SIG-M5 (cell line): Measurements from ENCODE around the gene DDX50.
A peak's percentile ranks its signal among the peaks of the same experiment; 100 is the strongest.
"Not testable (repeated sequence)": the region's sequence is repeated elsewhere in the genome, so short reads cannot be mapped to it uniquely, and the experiment has no call there.

ENCODE experiments used
- DNase-seq: peaks from one replicate; lab custom pipeline; 2025; lab: John Stamatoyannopoulos, UW

The DDX50 gene

DNA sequence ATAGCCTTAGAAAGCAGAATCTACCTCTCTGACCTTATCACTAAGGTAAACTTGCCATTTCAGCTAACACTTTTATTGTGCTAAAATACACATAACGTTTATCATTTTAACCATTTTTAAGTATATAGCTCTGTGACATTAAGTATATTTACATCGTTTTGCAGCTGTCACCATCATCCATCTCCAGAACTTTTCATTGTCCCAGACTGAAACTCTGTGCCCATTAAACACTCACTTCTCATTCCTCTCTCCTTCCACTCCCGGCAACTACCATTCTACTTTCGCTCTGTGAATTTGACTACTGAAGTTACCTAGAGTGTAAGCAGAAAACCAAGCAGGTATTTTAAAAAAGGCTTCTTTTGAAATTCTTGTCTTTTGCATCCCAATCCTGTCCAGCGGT, 1.3 kb downstream of the DDX50 start:
- no peak for DNase-seq

DNA sequence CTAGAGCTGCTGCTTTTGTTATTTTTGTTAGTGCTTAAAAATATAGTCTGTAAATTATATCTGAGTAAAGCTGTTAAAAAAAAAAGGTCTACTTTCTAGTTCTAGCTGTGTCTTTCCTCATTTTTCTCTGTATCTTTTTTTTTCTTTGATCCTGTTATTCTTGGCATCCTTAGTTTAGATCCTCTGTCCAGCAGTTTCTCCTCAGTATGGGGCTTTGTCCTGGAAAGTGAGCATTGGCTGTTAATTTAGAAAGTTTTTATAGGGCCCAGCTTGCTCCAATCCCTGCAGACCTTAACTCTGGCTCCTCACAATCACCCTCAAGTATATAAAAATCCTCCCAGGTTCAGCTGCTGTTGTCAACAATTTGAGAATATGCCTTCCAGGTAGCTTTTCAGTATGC, 23.5 kb downstream of the DDX50 start:
- DNase-seq, result no peak

DNA sequence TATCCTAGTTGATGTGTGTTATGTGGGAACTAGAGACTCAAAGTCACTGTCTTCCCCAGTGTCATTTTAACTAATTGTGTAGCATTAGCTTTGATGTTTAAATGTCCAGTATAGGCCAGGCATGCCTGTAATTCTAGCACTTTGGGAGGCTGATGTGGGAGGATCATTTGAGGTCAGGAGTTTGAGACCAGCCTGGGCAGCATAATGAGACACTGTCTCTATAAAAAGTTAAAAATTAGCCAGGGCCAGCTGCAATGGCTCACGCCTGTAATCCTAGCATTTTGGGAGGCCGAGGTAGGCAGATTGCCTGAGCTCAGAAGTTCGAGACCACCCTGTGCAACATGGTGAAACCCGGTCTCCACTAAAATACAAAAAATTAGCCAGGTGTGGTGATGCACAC, 24.4 kb downstream of the DDX50 start:
- DNase-seq, result no peak

DNA sequence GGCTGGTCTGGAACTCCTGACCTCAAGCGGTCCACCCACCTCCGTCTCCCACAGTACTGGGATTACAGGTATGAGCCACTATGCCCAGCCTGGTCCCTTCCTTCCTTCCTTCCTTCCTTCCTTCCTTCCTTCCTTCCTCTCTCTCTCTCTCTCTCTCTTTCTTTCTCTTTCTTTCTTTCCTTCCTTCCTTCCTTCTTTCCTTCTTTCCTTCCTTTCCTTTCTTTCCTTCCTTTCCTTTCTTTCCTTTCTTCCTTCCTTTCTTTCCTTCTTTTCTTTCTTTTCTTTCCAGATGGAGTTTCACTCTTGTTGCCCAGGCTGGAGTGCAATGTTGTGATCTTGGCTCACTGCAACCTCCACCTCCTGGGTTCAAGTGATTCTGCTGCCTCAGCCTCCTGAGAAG, 28.0 kb downstream of the DDX50 start:
- not testable (repeated sequence) for DNase-seq

DNA sequence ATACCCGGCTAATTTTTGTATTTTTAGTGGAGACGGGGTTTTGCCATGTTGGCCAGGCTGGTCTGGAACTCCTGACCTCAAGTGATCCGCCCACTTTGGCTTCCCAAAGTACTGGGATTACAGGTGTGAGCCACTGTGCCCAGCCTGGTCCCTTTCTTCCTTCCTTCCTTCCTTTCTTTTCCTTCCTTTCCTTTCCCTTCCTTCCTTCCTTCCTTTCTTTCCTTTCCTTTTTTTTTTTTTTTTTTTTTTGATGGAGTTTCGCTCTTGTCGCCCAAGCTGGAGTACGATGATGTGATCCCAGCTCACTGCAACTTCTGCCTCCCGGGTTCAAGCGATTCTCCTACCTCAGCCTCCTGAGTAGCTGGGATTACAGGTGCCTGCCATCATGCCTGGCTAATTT, 28.8 kb downstream of the DDX50 start:
- DNase-seq, result not testable (repeated sequence)

DNA sequence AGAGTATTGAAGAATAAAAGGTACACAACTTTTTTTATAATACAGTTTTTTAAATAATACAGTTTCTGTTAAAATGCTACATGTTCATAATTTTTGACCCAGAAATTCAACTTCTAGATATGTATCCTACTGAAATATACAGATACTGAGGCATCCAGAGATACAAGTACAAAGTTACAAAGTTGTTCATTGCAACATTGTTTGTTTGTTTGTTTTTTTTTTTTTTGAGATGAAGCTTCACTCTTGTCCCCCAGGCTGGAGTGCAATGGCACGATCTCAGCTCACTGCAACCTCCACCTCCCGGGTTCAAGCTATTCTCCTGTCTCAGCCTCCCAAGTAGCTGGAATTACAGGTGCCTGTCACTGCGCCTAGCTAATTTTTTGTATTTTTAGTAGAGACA, 31.7 kb downstream of the DDX50 start:
- not testable (repeated sequence) for DNase-seq

DNA sequence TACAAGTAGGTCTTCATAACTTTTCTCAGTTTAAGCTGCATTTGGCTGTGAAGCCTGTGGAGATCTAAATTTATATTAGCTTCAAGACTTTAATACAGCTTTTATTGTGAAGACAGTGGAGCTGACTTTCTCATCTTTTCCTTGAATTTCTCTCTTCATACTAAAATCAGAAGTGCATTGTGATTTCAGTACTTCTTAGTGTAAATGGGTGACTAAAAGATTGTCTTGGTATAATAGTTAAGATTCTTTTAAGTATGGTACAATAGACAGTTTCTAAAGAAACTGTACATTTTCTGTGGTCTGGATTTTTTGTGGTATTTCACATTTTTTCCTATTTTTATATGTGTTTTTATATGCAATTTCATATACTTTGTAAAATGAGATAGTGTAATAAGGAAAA, 33.9 kb downstream of the DDX50 start:
- DNase-seq, result no peak

DNA sequence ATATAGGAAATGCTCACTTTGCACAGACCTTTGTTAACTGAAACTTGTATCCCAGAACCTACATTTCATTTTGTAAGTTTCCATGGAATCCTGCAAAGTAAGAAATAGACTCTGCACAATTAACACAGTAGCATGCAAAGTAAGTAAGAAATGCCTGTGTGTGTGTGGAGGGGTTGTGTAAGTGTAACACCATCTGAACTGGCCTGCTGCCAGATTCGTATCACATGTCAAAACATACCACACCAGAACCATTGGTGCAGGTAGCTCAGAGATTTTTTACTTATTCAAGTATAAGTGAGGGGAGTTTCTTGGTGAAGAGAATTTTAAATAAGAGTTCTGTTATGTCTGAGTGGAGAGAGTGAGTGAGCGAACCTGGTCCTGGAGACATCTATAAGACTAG, 37.0 kb downstream of the DDX50 start:
- DNase-seq, result no peak

DNA sequence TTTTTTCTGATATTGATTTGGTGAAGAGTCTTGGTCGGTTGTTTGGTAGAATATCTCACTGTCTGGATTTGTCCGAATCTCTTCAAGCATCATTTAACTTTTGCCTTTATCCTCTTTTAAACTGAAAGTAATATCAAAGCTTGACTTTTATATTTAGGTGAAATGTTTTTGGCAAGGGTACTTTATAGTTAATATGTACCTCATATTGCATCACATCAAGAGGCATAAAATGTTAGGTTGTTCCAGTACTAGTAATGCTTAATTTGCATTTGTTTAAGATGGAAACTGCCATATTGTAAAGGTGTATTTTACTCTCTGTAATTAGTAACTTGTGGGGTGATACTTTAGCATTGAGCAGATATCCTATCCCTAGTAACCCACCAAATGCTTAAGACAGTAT, 37.8 kb downstream of the DDX50 start:
- no peak for DNase-seq

DNA sequence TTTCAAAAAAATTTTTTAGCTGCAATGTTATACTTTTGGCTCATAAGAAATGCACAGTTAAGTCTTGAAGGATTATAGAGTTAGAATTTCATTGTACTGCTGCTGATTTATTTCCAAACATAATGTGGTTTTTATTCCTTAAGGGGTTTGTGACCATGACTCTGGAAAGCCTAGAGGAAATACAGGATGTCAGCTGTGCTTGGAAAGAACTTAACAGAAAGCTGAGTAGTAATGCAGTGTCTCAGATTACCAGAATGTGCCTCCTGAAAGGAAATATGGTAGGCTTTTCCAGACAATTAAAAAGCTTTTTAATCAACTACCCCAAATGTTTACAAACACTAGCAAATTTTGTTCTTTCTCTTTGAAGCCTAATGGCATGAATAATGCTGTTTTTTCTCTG, 39.8 kb downstream of the DDX50 start:
- not testable (repeated sequence) for DNase-seq

DNA sequence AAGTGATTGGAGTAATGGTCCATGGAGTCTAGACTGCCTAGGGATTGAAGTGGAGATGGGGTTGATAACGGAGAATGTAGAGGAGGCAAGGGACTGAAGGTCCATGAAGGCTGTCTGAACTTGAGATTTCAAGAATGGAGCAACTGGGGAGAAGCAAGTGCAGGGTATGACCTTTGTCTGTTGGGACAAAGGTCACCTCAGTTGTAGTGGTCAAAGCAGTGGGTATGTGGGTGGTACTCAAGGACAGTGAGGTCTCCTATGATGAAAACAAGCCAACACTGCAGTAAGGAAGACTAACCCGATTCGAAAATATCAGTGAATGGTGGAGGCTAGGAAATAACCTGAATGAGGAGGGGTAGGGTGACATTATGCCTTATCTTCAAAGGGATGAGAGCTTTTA, 49.5 kb downstream of the DDX50 start:
- no peak for DNase-seq

DNA sequence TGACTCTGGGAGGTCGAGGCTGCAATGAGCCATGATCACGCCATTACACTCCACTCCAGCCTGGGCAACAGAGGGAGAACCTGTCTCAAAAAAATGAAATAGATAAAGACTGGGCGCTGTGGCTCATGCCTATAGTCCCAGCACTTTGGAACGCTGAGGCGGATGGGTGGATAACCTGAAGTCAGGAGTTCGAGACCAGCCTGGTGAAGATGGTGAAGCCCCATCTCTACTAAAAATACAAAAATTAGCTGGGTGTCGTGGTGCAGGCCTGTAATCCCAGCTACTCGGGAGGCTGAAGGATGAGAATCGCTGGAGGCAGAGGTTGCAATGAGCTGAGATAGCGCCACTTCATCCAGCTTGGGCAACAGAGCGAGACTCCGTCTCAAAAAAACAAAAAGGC, 53.8 kb downstream of the DDX50 start:
- DNase-seq, result no peak

DNA sequence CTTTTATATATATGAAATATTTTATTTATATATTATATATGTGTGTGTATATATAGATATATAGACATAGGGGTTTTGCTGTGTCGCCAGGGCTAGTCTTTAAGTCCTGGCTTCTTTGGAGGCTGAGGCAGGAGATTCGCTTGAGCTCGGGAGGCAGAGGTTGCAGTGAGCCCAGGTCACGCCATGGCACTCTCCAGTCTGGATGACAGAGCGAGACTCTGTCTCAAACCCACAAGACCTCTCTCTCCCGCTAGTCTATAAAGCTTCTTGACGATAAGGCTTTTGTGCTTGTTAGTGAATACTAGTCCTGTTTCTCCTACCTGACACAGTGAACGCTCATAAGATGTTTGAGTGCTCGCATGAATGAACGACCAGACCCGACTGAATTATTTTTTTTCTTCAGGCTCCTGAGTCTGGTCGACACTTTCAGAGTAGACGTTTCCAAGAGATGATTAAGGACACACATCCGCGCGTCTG, 54.3 kb downstream of the DDX50 start:
- DNase-seq, result no peak

DNA sequence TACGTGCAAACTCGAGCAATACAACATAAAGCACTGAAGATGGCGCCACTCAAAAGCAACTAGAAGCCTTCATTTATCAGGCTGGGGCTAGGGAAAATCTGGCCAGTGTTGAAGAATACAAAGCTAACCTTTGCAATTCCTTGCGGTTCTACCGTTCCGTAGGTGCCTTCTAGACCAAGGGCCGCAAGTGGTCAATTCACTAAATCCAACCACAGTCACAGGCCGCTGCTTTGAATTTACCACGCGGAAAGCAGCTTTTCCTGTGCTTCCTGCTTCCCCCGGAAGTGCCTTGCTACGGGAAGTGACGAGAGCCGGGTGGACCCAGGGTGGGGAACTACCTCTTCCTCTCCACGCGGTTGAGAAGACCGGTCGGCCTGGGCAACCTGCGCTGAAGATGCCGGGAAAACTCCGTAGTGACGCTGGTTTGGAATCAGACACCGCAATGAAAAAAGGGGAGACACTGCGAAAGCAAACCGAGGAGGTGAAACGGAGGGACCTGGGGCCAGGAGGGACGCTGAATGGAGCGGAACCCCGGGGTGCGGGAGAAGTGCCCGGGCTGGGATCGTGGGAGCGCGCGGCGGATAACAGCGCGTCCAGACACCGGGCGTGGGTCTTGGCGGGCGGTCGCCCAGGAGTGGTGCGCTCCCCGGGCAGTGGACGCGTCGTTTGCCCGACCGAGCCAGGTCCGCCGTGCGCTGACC, 54.9 kb downstream of the DDX50 start, which contains the start of gene DDX21:
Gene DDX21 (plus strand): TSS at position 339 of the 701 bp plus-strand sequence. CDS start 56 bp downstream, at position 395.
- DNase-seq, result peak; percentile 70

DNA sequence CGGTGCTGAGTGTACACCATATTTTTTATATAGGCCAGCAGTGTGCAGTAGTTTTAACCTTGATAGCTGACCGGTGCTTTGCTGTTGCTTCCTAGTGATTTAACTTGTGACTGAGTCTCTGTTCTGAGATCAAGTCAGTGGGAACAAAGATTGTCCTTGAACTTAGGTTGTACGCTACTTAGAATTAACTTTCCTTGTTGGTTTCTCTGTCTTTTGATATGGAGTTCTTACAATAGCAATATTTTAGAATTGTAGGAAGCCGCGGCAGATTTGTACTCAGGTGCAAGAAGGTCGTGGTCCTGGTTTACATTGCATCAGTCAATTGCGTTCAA, 56.1 kb downstream of the DDX50 start:
- no peak for DNase-seq

DNA sequence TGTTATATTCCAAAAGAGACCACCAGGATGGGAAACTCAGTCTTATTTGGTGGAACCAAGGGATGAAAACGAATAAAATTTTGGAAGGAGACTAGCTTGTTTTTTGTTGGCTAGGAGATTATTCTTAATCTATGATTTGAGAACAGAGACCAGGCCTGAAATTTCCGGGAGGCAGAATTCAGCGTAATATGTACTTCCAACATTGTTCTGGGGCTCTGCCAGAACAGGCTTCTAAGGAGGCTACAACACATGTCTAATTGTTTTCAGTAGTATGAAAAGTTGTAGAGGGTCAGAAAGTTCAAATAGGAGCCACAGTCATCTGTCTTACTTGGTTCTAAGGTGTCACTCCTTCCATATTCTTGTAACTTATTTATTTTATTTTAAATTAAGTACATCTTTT, 56.5 kb downstream of the DDX50 start:
- no peak for DNase-seq

DNA sequence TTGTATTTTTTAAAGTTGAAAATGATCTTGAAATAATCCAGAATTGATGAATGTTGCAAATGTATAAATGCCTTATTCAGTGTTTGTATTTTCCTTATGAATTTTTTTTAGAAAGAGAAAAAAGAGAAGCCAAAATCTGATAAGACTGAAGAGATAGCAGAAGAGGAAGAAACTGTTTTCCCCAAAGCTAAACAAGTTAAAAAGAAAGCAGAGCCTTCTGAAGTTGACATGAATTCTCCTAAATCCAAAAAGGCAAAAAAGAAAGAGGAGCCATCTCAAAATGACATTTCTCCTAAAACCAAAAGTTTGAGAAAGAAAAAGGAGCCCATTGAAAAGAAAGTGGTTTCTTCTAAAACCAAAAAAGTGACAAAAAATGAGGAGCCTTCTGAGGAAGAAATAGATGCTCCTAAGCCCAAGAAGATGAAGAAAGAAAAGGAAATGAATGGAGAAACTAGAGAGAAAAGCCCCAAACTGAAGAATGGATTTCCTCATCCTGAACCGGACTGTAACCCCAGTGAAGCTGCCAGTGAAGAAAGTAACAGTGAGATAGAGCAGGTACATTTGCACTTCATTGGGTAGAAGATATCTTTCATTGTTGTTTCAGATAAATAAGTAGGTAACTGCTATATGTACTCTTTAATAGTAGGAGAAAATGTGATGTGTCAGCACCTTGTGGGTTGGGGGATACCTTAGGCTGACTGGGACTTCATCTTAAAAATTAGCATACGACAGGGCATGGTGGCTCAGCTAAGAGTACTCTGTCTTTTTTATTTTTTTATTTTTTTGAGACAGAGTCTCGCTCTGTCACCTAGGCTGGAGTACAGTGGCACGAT, 58.8 kb downstream of the DDX50 start:
- DNase-seq, result no peak

DNA sequence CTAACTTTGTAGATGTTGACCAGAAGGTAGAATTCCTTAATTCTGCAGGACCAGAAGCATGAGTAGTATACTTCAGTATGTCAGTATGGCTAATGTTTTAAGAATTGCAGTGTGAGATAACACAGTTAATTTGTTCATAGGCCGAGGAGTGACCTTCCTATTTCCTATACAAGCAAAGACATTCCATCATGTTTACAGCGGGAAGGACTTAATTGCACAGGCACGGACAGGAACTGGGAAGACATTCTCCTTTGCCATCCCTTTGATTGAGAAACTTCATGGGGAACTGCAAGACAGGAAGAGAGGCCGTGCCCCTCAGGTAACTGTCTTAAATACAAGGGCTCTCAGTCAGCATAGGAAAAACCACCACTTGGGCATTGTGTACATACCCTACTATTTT, 62.0 kb downstream of the DDX50 start:
- DNase-seq, result no peak

DNA sequence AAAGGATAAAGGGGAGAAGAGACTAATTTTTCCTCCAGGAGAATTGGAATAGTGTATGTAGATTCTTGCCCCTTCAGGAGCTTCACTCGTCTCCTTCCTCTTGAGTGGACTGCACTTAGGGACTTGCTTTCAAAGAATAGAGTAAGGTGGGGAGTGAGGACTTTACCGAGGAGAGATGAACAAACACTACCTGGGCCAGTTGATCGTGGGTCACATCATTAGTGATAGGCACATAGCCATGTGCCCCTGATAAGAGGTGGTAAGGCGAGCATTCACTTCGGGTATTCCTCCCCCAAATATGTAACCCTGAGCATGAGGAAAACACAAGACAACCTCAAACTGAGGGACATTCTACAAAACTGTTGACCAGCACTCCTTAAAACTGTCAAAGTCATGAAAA, 72.9 kb downstream of the DDX50 start:
- DNase-seq, result no peak

DNA sequence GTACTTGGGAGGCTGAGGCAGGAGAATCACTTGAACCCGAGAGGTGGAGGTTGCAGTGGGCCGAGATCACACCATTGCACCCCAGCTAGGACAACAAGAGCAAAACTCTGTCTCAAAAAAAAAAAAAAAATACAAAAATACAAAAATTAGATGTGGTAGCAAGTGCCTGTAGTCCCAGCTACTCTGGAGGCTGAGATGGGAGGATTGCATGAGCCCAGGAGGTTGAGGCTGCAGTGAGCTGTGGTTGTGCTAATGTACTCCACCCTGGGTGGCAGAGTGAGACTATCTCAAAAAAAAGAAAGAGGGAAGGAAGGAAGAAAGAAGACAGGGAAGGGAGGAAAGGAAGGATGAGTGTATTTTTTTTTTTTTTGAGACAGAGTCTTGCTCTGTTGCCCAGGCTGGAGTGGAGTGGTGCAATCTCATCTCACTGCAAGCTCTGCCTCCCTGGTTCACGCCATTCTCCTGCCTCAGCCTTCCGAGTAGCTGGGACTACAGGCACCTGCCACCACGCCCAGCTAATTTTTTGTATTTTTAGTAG, 74.9 kb downstream of the DDX50 start:
- DNase-seq, result not testable (repeated sequence)

DNA sequence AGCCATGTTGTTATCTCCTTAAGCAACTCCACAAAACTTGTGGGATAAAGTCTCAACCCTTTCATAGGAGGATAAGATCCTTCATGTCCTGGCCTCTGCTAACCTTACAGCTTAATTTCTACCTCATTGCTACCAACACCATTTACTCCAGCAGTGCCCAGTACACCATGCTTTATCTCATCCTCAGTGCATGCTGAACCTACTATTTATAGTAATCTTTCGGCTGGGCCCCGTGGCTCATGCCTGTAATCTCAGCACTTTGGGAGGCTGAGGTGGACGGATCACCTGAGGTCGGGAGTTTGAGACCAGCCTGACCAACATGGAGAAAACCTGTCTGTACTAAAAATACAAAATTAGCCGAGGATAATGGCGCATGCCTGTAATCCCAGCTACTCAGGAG, 78.6 kb downstream of the DDX50 start:
- DNase-seq, result not testable (repeated sequence)

DNA sequence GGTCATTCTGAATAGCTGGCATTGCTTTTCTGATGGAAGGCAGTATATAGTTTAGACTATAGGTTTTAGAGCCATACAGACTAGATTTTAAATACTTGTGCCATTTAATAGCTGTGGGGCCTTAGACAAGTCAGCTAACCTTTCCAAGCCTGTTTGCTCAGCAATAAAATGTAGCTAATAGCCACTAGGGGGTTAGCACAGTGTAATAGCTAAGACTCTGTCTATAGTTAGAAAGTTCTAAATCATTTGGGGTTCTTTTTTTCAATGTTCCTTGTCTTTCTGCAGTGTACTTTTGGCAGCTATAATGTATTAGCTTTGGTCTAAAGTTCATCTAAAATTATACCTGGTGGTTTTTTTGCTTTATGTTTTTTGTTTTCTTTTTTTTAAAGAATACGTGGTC, 80.0 kb downstream of the DDX50 start:
- no peak for DNase-seq

DNA sequence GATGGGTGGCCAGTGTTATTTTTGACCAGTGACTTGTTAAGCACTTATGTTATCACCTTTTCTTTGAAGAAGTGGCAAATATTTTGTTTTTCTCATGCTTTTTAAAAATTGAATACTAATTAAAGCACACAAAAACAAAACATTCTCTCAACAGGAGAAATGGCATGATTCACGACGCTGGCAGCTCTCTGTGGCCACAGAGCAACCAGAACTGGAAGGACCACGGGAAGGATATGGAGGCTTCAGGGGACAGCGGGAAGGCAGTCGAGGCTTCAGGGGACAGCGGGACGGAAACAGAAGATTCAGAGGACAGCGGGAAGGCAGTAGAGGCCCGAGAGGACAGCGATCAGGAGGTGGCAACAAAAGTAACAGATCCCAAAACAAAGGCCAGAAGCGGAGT, 81.3 kb downstream of the DDX50 start:
- DNase-seq, result no peak
